OCI-LY7 (cell line): ENCODE results near the gene FAM163A.

Source experiments
- CTCF ChIP-seq: fragments of 200-600 bp; sonication (generic); conservative IDR thresholded peaks from 2 replicates; pipeline ENCODE4 v1.5.1; 2014; ENCODE audit warnings: mild to moderate bottlenecking, antibody characterized with exemption, low read length, moderate library complexity, mixed read lengths
- EZH2phosphoT487 ChIP-seq: fragments of 200-600 bp; sonication (generic); IDR thresholded peaks from 2 replicates; pipeline ENCODE4 v1.6.1; 2018; ENCODE audit warnings: low read depth, borderline replicate concordance, mild to moderate bottlenecking, mixed run types, antibody characterized with exemption, low read length, moderate library complexity, mixed read lengths

- no peak for TF ChIP-seq CTCF
- TF ChIP-seq EZH2phosphoT487 = no peak
Observed at GRCh38 chr1:179825206-179825605, 82.1 kb downstream of the FAM163A start.
